Glutamatergic neuron (in vitro differentiated cells): ENCODE data around the gene QRSL1. TPM values are rescaled to one million over a fixed set of nuclear protein-coding genes. Genes with fewer than 3 reads are reported as not detected.

Experiments
- DNase-seq: peaks from one replicate; pipeline ENCODE4 v3.0.0; 2022
- H3K27ac Mint-ChIP-seq: one replicate; pipeline ENCODE4 v1.8.0; 2020; ENCODE audit warnings: mild to moderate bottlenecking, mixed read lengths, inconsistent platforms; ENCODE audit not compliant: unreplicated experiment
- H3K27me3 Mint-ChIP-seq: one replicate; pipeline ENCODE4 v1.8.0; 2020; ENCODE audit warnings: mild to moderate bottlenecking, moderate library complexity, mixed read lengths, inconsistent platforms; ENCODE audit not compliant: unreplicated experiment
- H3K36me3 Mint-ChIP-seq: one replicate; pipeline ENCODE4 v1.8.0; 2020; ENCODE audit warnings: mild to moderate bottlenecking, mixed read lengths, inconsistent platforms; ENCODE audit not compliant: unreplicated experiment
- H3K4me1 Mint-ChIP-seq: one replicate; pipeline ENCODE4 v1.8.0; 2020; ENCODE audit warnings: mild to moderate bottlenecking, low read depth, mixed read lengths, inconsistent platforms; ENCODE audit not compliant: unreplicated experiment
- H3K4me3 Mint-ChIP-seq: one replicate; pipeline ENCODE4 v1.8.0; 2020; ENCODE audit warnings: mild to moderate bottlenecking, mixed read lengths, inconsistent platforms; ENCODE audit not compliant: unreplicated experiment
- H3K9me3 Mint-ChIP-seq: one replicate; pipeline ENCODE4 v1.8.0; 2020; ENCODE audit warnings: mild to moderate bottlenecking, moderate library complexity, mixed read lengths, inconsistent platforms; ENCODE audit not compliant: unreplicated experiment
- CTCF ChIP-seq: fragments of 200-600 bp; sonication (generic); IDR thresholded peaks from one replicate; pipeline ENCODE4 v1.5.0; 2021; ENCODE audit not compliant: partially characterized antibody, unreplicated experiment
- total RNA-seq: library from RNA; stranded (reverse); fragmentation: NEBNext Ultra II Directional; extraction: Animal tissue kit (Norgen Biotek cat#: 25700); gene quantifications from one replicate; pipeline ENCODE4 v1.2.1, GENCODE V29; 2021; ENCODE audit not compliant: unreplicated experiment

QRSL1 gene
- total RNA-seq, 1 donor from 2014 or later: 10.2 TPM

DNA sequence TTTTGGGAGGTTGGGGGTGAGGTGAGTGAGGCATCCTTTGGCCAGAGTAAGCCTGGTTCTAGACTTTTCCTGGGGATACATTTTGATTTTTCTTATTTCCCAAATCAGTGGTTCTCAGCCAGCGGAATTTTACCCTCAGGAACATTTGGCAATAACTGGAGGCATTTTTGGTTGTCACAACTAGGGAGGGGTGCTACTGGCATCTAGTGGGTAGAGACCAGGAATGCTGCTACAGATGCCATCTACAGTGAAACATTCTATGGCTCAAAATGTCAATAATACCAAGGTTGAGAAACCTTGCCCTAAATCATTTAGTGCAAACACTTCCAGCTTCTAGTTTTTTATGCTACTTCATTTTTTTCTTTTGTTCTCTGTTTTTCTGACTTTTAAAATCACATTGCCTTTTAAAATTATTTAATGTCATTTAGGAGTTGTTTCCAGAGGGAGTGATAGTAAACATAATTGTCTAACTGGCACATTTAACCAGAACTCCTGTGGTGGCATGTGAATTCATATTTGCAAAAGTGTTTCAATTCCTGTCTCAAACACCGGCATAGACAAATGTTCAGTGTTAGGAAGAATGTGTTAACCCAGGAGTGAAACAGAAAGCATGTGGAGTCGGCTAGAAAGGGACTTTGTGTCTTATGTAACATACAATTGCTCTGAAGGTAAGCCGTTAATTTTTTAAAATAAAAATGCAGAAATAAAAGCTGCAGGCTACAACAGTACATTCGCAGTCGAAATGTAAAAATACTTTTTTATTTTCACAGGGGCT is 59.0 kb downstream of the QRSL1 start:
- no peak for DNase-seq
- no peaks in the 10 kb centered on the region for H3K27me3 Mint-ChIP-seq
- no peak overlapping the region for H3K4me3 Mint-ChIP-seq
- no peaks in the 10 kb centered on the region for H3K36me3 Mint-ChIP-seq
- no peaks in the 10 kb centered on the region for H3K9me3 Mint-ChIP-seq
- peaks cover 6% of the 10 kb centered on the region for H3K4me1 Mint-ChIP-seq
- H3K27ac Mint-ChIP-seq: no peak overlapping the region
- TF ChIP-seq CTCF: no peak

DNA sequence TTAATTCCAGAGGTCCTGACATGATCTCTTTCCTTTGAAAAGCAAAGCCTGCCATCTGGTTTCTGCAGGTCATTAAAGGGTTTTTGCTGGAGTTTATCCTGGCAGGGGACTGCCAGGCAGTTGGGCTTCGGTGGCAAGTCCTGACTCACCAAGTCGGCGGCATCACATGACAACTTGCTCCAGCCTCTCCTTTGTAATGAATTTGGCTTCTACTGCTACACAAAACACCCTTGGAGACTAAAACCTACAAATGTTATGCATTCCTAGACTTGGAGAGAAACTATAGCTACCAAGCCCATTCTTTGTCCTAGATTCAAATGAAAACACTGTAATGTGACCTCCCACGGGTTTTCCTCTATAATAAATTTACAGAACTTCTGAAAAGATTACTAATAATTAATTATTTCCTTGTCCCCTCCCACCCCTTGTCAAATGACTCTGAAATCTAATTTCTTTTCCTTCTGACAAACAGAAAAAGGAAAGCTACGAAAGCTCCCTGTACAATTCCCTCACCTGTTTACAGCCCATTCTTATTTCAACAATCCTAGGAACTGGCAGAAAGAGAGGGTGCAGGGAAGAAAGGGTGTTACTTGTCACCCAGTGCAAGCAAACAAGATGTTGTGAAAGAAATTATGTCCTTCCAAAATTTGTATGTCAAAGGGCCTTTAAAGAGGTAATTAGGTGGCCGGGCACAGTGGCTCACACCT is 62.9 kb downstream of the QRSL1 start:
- Mint-ChIP-seq H3K27ac (no peak overlapping the region), H3K9me3 (no peaks in the 10 kb centered on the region), H3K27me3 (peaks cover 2% of the 10 kb centered on the region), H3K4me3 (no peak overlapping the region), H3K4me1 (peaks cover 12% of the 10 kb centered on the region), H3K36me3 (no peaks in the 10 kb centered on the region)
- no peak for TF ChIP-seq CTCF
- DNase-seq: no peak

DNA sequence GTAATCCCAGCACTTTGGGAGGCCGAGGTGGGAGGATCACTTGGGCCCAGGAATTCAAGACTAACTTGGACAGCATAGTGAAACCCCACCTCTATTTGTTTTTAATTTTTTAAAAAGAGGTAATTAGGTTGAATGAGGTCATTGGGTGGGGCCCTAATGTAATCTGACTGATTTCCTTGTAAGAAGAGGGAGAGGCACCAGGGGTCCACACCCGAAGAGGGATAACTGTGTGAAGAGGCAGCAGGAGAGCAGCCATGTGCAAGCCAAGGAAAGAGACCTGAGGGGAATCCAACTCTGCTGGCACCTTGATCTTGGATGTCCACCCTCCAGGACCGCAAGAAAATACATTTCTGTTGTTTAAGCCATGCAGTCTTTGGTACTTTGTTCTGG is 63.4 kb downstream of the QRSL1 start:
- Mint-ChIP-seq H3K4me1 (peaks cover 12% of the 10 kb centered on the region), H3K9me3 (no peaks in the 10 kb centered on the region), H3K27ac (no peak overlapping the region), H3K36me3 (no peaks in the 10 kb centered on the region), H3K4me3 (no peak overlapping the region), H3K27me3 (peaks cover 2% of the 10 kb centered on the region)
- no peak for DNase-seq
- no peak for TF ChIP-seq CTCF

DNA sequence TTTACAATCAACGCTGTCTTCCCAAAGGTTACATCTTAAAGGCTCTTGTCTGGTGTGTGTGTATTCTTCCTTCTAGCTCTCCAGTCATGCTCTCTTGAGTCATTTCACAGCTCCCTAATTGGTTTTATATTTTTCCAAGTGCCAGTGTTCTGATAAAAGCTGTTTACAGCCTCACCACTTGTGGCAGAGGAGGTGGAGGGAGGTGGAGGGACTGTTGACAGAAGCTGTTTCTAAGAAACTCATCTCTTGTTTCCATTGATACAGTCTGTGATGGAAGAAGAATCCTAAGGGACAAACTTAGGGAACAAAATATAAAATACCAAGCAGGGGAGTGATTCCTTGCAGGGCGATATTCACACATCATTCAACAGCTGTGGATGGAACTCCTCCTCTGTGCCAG is 64.0 kb downstream of the QRSL1 start:
- Mint-ChIP-seq H3K27ac (no peak overlapping the region), H3K4me1 (peaks cover 12% of the 10 kb centered on the region), H3K9me3 (no peaks in the 10 kb centered on the region), H3K4me3 (no peak overlapping the region), H3K36me3 (no peaks in the 10 kb centered on the region), H3K27me3 (peaks cover 2% of the 10 kb centered on the region)
- no peak for TF ChIP-seq CTCF
- DNase-seq: no peak

DNA sequence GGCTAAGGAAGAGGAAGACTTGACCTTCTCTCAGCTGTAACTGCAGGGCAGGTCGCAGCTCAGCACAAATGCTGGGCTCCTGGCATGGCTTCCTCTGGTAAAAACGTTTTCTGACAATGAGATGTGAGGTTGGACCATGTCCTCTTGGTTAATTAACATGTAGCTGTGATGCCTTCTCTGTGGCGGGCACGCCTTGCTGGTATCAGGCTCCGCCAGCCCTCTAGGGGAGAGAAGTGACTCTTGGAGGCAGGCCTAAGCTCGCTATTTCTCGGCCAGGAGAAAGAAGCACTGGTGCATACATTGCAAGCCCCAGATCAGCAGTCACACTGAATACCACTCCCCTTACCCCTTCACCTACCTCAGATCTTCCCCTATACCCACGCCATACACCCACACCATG is 65.0 kb downstream of the QRSL1 start:
- Mint-ChIP-seq H3K4me3 (no peak overlapping the region), H3K27me3 (peaks cover 2% of the 10 kb centered on the region), H3K36me3 (no peaks in the 10 kb centered on the region), H3K9me3 (no peaks in the 10 kb centered on the region), H3K4me1 (peaks cover 12% of the 10 kb centered on the region), H3K27ac (no peak overlapping the region)
- DNase-seq: no peak
- no peak for TF ChIP-seq CTCF
